ENCODE measurements around the gene HOXB3.

The HOXB3 gene

DNA sequence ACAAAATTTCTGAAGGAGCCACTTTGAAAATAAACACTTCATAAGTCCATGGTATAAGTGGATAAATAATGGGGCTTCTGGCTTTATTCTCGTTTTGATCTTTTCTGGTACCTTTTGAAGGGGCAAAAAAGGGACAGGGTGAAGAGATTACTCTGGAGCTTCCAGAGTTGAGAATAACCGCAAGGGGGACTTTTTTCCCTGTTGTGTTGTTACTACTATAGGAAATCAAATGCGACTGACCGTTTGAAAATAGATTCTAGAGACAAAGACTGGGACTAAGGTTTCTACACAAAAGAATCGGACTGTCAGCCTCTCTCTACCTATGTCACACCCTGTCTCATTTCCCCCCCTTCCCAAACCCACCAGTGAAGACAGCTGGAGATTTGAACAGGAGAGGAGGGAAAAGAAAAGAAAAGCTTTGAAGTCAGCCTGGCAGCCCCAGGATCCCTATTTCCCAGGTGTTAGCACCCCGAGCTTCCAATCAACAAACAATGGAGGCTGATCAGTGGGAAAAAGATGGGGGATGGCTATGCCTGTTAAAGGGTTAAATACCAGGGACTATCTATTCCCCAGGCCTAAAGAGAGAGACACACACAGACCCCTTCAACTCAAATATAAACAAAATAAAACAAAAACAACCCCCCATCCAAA, 20.2 kb downstream of the HOXB3 start:
- DNase-seq (ENCODE audit: low spot score) = no peak

DNA sequence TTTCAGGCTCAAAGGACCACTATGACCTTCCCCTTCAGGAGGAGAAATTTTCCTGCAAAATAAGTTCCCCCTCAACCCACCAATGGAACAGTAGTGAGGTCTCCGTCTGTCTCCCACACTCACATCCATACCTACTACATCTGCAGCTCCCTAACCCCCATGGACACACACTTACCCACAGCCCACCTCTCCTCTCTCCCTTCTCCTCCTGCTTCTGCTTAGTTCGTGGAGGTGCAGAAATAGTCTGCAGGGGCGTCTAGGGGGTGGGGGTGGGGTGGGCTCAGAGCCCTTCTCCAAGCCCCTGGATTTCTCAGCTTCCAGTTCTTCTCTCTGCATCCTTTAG, 20.8 kb downstream of the HOXB3 start:
- no peak for DNase-seq (ENCODE audit: low spot score)

DNA sequence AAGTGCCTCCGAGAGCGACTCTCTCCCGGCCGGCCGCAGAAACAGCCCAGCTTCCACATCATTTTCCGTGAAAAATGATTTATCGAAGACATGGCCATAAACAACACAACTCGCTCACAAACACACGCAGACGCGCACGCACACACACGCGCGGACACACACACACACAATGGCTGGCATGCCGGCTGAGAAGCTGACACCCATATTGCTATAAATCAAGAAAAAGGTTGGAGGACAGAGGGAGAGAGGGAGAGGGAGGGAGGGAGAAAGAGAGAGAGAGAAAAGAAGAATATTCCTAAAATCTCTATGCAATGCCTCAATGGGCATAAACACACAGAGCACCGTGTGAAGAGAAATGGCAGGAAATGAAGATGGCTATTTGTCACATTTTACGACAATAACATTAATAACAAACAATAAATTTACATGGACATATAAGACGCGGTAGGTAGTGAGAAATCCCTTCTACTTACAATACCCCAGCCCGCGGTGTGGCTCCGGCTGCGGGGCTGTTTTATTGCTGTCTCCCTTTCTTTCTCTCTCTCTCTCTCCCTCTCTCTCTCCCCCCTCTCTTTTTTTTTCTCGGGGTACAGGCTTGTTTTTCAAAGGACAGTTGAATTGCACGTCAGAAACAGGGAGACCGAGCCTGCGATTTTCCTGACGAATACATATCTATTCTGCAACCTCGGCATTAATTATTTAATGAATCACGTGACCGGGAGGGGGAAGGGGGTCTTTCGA, 21.4 kb downstream of the HOXB3 start:
- DNase-seq (ENCODE audit: low spot score) = no peak

DNA sequence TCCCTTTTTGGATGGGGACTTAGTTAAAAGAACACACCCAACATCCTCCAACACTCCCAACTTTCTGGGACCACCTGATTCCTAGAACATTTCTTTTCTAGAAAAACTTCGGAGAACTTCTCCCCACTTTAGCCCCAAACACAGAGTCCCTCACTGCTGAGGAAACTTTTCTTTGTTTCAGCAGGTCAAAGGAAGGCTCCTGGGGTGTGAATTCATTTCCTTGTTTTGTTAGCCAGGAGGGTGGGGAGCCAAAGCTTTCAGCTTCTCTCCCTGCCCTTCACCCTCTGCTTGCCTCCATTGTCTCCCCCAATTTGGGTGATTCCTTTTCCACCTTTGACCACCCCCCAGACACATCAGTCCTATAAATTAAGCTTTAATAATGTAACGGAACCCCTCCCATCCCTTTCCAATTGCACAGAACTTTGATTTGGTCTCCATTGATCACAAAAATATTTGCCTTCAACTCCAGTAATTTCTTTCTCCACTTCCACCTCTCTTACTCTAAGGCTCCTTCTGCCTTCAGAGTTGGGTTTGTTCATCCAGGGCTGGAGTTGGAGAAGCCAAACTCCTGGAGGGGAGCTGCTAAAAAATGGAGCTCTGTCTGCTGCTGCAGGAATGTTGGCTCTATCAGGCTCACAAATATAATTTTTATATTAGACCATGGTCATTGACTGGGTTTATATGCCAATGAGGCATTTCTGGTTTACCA, 22.2 kb downstream of the HOXB3 start:
- DNase-seq (ENCODE audit: low spot score) = no peak

DNA sequence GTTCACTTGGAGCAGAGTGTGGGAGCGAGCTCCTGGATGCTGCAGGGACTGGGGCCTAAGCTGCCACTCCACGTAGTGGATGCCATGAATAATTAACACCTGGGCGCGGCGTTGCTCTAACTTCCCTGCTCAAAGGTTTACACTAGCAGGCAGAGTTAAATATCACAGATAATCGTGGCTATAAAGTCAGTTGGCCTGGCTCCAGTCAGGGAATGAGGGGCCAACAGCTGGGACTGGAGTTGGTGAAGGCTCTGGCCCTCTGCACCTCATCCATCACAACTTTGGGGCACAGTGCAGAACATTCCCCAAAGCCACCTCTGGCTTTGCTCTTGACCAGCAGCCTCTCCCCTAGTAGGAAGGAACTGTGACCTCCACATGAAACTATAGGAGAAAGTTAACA, 22.8 kb downstream of the HOXB3 start:
- DNase-seq (ENCODE audit: low spot score) = no peak

DNA sequence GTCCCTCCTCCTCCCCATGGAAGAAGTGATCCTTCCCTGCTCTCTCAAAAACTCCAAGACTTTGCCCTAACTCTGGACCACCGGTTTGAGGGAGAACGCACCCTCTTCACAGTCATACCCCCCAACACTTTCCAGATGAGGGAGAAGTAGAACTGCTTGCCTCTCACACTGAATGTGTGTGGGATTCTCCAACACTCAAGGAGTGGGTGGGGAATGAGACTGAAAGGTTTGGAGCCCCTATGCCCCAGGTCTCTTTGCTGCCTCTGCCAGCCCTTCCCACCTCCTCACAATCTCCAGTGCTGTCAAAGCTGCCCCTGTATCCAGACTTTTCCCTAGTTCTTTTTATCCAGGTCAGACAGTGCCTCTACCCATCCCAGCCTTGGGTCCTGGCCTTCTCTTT, 23.3 kb downstream of the HOXB3 start:
- DNase-seq (ENCODE audit: low spot score) = no peak

DNA sequence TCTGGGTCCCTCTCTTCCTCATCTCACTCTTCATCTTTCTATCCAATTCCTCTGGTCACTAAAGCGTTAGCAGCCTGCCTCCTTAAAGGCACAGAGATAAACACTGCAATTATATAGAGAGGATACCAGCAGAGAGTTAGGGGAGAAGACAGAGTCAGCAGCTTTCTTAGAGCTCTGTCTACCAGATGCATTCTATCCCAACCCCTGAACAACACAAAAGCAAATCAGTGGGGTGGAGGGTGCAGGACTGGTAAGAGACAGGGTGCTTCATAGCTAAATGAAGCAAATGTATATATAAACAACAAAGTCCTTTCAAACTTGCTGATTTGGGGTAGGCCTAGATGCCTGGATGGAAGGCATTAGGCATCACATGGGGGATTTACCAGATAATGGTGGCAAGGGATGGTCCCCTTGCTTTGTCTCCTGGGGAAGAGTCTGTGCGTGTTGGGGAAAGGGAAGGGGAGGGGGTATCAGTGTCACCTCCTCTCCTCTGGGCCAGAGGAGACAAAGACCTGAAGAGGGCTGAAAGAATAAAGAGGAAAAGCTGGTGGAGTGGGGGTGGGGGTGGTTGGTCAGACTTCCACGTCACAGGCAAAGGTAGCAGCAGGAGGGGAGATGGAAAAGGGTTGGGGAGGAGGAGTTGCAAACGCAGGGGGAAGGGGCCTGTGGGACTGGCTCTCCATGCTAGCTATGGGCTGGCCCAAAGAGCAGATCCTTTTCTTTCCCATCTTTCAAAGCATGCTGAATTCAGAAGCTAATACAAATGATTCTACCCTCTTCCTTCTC, 23.9 kb downstream of the HOXB3 start:
- DNase-seq (ENCODE audit: low spot score) = no peak

DNA sequence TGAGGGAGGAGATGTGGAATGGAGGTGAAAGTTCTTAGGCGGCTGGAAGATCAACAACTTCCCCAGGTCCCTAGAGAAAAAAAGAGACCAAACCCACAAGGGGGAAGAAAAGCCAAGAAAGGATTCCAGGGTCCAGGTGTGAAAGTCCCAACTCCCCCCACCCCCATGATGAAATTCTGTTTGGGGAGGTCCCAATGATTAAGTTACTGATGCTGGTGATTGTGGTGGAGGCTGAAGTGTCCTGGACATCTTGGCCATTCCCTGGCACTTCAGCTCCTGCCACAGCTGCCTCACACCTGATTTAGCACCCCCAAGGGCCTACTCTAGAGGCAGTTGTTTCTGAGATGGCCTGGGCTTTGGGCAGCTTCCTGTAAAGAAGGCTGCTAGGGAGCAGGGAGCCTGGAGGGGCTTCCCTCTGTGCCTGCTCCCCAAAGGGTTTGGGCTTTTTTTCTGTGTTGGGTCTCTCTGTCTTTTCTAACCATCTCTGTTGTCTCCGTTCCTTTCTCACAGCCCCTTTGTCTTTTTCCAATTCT, 25.0 kb downstream of the HOXB3 start:
- DNase-seq (ENCODE audit: low spot score) = no peak

DNA sequence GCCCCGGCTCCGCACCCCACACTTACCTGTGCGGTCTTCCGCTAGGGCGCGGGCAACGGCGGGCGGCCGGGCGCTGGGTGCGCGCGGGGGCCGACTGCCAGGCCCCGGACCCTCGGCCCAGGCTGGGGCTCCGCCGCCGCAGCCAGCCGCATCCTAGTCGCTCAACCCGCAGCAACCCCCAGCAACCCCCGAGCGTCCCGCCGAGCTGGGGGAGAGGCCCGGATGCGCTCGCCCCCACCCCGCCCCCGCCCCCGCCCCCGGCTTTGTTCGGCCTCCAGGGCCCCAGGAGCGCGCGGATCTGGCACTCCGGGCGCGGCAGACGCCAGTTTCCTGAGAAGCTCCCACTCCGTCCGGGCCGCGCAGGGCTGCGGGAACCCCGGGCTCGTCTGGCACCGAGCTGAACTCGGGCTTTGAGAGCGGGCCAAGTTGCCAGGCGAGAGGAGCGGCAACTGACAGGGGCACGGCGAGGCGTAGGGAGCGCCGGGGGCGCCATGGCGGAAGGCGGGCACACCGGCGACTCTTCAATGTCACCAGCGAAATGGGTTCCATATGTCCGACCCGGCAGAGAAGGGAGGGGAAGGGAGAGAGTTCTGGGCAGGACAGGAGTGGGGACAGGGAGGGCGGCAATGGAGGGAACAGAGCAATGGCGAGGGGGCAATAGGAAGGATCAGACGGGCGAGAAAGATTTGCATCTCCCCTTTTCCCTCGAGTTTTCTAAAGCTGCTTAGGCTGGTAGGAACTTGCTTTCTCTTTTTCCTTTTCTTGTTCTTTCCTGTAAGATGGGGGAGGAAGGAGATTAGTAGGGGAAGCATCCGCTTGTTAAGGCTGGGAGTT, 25.6 kb downstream of the HOXB3 start:
- DNase-seq (ENCODE audit: low spot score) = no peak

DNA sequence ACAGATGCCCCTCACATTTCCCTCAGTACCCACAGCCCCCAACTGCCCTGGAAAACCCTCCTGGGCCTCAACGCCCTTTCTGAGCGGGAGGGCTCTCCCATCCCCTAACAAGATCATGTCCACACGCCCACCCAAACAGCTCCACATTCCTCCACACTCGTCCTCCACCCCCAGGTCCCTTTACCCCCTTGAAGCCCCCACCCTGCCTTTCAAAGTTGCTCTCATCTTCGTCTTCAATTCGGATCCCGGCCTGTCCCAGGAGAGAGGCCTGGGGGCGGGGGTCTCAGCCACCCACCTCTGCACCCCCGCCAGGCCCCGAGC, 26.2 kb downstream of the HOXB3 start:
- no peak for DNase-seq (ENCODE audit: low spot score)

DNA sequence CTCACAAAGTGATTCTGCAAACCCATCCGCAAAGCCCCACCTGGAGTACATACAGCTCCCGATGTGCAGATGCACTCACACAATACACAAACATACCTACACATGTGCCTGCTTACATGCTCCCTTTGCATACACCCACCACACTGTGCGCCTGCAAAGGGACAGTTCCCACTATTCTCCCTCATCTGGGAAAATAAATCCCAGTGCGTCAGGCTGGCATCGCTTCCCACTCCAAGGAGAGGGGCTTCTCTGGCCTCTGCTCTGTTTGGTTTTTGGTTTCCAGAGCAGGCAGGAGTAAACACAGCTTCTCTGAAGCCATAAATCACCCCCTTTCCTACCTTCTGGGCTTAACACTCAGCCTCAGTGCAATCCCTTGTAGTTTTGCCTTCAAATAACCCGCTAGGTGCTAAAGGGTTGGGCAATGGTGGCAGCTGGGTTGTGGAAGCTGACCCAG, 26.6 kb downstream of the HOXB3 start:
- DNase-seq (ENCODE audit: low spot score) = no peak

DNA sequence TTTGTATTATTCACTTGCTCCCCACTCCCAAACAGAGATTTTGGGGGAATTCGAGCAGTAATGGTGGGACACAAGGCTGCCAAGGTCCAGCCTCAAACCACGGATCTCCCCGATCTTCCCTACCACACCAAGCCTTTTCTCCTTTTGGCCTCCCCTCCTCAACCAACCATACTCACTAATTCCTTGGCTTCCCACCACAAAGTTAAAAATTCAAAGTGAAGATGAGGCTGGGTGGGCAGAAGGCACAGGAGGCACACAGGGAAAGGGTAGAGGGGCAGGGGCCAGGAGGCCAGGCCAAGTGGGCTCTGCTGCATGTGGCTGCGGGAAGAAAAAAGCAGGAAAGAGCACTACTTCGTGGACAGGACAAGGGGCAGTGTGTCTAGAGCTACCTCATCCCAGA, 27.1 kb downstream of the HOXB3 start:
- DNase-seq (ENCODE audit: low spot score) = no peak

DNA sequence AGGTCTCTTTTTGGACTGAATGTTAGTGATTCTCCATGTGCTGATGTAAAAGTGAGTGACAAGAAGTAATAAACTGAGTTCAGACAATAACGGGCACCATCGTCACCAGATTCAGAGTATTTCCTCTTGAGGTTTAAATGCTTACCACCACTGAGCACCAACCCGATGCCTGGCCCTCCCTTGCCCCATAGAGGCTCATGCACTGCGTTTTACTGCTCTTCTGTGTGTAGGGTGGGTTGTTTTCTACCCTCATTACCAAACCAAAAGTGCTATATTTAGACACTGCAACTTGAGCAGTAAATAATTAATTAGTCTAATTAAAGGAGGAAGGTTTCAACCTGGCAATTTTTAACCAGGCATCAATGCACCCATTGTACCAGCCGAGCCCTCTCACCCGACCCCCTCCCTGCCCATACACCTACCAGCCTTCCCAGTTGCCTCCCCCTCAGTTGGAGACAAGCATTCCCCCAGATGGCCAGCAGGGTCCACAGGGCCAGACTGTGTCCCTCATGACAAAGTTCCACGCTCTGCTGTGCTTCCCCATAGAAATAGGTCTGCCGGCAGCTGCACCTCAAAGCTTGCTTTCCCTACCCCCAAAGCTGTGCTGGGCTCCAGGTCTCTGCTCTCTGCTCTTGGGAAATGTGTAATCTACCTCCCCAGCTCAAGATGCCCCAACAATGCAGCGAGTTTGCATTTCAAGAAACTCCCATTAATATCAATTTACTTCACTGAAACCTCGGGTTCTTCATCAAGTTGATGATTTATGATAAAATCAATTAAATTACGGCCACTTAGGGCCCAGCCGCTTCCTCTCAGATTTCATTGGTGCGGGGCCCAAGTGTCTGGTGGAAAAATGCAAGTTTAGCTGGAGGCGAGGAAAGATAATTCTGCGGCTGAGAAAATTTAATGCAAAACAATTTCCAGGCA, 27.9 kb downstream of the HOXB3 start:
- no peak for DNase-seq (ENCODE audit: low spot score)

DNA sequence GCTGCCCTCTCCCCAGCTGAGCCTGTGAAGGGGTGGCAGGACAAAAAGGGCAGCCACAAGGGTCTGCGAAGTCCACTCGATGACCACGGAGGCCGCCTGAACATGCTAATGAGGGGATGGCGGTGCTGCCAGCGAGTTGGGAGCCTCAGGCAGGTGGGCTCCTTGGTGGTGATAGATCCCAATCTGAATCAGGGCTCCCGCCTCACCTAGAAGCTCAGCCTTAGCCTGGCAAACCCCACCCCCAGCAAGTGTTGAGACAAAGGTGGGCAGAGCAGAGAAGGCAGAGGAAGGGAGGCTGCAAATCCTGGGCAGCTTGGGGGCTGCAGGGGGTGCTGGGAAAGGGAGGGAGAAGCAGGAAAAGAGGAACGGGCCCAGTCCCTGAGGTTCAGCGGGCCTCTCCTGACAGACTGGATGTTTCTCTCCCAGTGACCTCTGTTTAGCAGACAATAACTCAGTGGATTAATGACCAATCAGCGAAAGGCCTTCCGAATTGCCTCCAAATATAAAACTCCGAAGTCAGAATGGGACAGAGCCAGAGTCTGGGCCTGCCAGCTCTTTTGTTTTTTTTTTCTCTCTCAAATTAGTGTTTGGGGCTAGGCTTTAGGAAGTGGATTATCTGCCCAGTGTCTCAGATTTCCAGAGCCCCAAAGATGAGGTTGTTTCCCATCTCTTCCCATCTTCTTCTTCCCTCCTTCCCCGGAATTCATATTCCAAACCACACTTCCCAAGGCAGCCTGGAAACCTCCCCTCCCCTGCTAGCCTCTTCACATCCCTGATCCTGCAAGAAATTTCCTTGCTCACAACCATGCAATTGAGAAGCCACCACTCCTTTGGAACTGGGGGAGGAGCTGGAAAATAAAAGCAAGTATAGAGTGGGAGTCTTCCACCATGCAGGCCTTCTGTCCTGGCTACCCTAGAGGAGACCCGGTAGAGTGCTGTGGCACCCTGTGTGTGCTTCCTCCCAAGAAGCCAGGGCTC, 29.9 kb downstream of the HOXB3 start:
- DNase-seq (ENCODE audit: low spot score) = no peak

DNA sequence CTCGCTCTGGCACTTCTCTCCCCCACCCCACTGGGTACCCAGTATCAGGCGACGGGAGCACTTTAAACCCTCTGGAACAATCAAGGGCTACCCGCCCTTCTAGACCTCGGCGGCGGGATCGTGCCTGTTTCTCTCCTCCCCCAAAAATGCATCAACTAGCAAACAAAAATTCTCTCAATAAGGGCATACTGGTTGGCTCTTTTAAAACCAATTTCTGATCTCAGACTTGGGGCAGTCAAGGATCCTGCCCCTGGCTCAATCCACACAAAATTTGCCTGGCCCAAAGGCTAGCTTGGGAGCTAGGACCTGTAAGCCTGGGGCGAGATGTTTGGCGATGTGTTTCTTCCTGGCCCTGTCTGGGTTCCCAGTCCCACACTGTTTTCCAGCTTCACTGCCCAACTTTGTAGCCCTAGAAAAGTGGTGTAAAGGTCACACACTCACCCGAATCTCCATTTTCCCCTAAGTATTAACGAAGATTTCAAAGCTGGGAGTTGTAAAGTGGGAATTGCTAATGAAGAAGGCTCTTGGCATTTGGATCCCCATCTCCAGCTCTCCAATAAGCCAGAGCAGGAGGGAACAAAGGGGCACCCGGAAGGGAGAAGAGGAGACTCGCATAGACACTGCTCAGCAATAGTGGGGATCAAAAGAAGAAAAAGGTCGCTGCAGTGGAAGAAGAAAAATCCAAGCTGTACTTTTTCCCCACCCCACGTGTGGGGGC, 30.8 kb downstream of the HOXB3 start:
- DNase-seq (ENCODE audit: low spot score) = no peak

DNA sequence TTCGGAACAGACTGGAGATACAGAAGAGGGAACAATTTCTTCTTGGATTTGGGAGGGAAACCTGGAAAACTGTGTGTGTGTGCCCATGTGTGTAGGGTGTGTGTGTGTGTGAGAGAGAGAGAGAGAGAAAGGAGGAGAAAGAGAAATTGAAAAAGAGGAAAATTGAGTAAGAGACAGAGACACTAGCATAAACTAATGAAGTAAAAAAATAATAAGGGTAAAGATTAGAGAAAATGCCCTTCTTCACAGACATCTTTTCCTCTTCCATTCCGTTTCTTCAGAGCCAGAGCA, 31.3 kb downstream of the HOXB3 start:
- DNase-seq (ENCODE audit: low spot score) = no peak

DNA sequence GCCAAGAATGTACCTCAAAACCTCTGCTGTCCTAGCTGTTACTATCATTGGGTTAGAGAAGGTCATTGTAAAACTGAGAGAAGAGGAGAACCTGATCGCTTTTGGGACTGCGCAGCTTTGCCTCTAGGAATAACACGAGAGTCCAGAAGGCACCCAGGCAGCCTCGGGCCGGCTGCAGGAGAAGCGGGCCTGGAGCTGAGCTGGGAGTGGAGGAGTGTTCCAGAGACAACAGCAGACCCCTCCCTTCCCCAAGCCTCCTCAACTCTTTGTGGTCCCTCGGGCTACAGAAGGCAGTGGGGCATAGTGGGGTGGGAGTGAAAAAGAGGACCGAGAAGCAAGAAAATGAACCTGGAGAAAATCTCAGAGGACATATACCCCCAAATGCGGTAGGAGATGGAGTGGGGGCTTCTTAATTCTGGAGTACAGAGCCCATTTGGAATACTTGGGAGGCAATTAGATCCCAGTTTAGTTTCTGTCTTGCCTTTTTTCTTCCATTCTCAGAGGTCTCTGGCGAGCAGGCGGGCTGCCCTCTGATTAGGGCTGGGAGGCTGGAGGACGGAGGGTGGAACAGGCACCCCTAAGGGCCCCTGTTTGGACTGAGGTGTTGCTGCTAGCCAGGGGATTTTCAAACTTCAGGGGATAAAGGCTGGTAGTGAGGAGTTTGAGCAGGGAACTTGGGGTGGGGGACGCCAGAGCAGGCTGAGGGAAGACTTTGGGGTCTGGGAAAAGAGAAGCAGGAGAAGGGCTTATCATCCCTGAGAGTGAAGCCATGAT, 31.8 kb downstream of the HOXB3 start:
- no peak for DNase-seq (ENCODE audit: low spot score)
